ENCODE results near the gene KANK4. TPM values are rescaled to one million over a fixed set of nuclear protein-coding genes. Genes with fewer than 3 reads are reported as not detected.

Gene KANK4
- total and polyA plus RNA-seq, 2 of the 8 experiments (the other 6 are each of a cell fraction or from before 2014, with no cell fraction given), result 0.22 to 0.26 TPM

DNA sequence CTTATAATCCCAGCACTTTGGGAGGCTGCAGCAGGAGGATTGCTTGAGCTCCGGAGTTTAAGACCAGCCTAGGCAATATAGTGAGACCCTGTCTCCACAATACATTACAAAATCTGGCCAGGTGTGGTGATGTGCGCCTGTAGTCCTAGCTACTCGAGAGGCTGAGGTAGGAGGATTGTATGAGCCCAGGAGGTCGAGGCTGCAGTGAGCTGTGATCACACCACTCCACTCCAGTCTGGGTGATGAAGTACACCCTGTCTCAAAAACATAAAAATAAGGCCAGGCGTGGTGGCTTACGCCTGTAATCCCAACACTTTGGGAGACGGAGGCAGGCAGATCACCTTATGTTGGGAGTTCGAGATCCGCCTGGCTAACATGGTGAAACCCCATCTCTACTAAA lies 96.9 kb downstream of the KANK4 start:
- Histone ChIP-seq H3K4ac (replicated peaks; ENCODE audit: insufficient read length, low read depth, low read length) (no peak overlapping the region), H3K56ac (replicated peaks; ENCODE audit: insufficient read length, low read depth, low read length) (no peak overlapping the region), H4K20me1 (replicated peaks in 1 of 2; ENCODE audit: control insufficient read depth in 1 of 2, insufficient read depth in 2 of 2, low read length in 2 of 2) (peaks cover 0 to 1% of the 10 kb centered on the region in 2 experiments), H3K9me3 (ENCODE audit: insufficient read depth in 2 of 2, low read depth in 1 of 2, low read length in 1 of 2) (no peaks in the 10 kb centered on the region), H4K8ac (ENCODE audit: extremely low read depth, insufficient read depth, low read length) (no peak overlapping the region), H2BK120ac (replicated peaks; ENCODE audit: low read depth, low read length) (no peak overlapping the region), H3K36me3 (ENCODE audit: control insufficient read depth in 2 of 4, insufficient read depth in 4 of 4, low read length in 3 of 4) (peaks cover 5 to 45% (median 17%) of the 10 kb centered on the region in 4 experiments), H3K14ac (ENCODE audit: insufficient read length) (no peak overlapping the region), H3K4me3 (ENCODE audit: extremely low read depth in 1 of 4, insufficient read depth in 2 of 4, low read depth in 3 of 4, low read length in 4 of 4) (no peak overlapping the region), H3K79me1 (ENCODE audit: low read depth, low read length) (peaks cover 3% of the 10 kb centered on the region; the same call in 1 of the 2 replicates), H3K27me3 (replicated peaks in 1 of 4; ENCODE audit: control insufficient read depth in 3 of 4, extremely low read depth in 1 of 4, insufficient read depth in 3 of 4, low read length in 3 of 4) (no peaks in the 10 kb centered on the region), H2BK5ac (ENCODE audit: low read depth, low read length) (no peak overlapping the region), H2BK20ac (ENCODE audit: low read length) (no peak overlapping the region), H2AK5ac (ENCODE audit: low read depth, low read length) (no peak overlapping the region), H3K27ac (ENCODE audit: low read depth, low read length) (no peak overlapping the region), H2BK15ac (ENCODE audit: low read length) (no peak overlapping the region), H3K9ac (replicated peaks in 1 of 4; ENCODE audit: extremely low read depth in 1 of 4, low read depth in 3 of 4, low read length in 3 of 4) (no peak overlapping the region), H3K18ac (ENCODE audit: extremely low read depth, low read length) (no peak overlapping the region), H3K23me2 (ENCODE audit: low read depth, low read length) (no peaks in the 10 kb centered on the region), H2BK12ac (ENCODE audit: low read depth, low read length) (no peak overlapping the region), H2AFZ (ENCODE audit: low read length) (no peak overlapping the region), H3K4me2 (ENCODE audit: insufficient read depth in 1 of 2, low read depth in 2 of 2, low read length in 2 of 2) (no peak overlapping the region), H4K91ac (replicated peaks; ENCODE audit: insufficient read length, low read length) (no peak overlapping the region), H3K79me2 (ENCODE audit: control insufficient read depth in 1 of 2, insufficient read depth in 2 of 2, low read length in 2 of 2) (peaks cover 0 to 4% of the 10 kb centered on the region in 2 experiments; a peak in 2 of 4 replicates), H3K23ac (ENCODE audit: insufficient read length) (no peak overlapping the region), H3K4me1 (replicated peaks in 1 of 4; ENCODE audit: control insufficient read depth in 3 of 4, insufficient read depth in 4 of 4, low read length in 3 of 4) (no peaks in the 10 kb centered on the region), H4K5ac (ENCODE audit: insufficient read length, low read depth, low read length) (no peak overlapping the region)
- POLR2A ChIA-PET (ENCODE audit: partially characterized antibody), result interaction anchor here (1.0 to 11.7 kb wide), 7 partner anchors 8 to 49 kb away, joined by 3 to 82 read pairs (median 10); no protein-coding TSS in a partner anchor
- WGBS, 2 experiments (ENCODE audit: extremely low coverage in 1 of 2, insufficient coverage in 1 of 2, insufficient read length in 1 of 2, insufficient replicate concordance in 2 of 2, low coverage in 1 of 2, low lambda C conversion rate in 2 of 2, missing lambda C conversion rate in 1 of 2), result 85% methylated on average over 9 of the region's 9 CpGs; no CpG with 5 or more reads in 1 of the 2 experiments
- DNase-seq (ENCODE audit: low read depth in 1 of 2, low spot score in 2 of 2), result no peak
- CTCF ChIA-PET (ENCODE audit: partially characterized antibody), result interaction anchor here (0.9 to 1.3 kb wide), 2 partner anchors 47 to 51 kb away, joined by 3 to 5 read pairs; no protein-coding TSS in a partner anchor
- no peak for FAIRE-seq
- TF ChIP-seq TBP (IDR thresholded peaks at IDR 0.05; ENCODE audit: low read depth, low read length) (no peak), CREB1 (IDR thresholded peaks at IDR 0.05) (no peak), EZH2 (IDR thresholded peaks at IDR 0.05; ENCODE audit: low read depth, low read length, severe bottlenecking) (no peak), GABPA (IDR thresholded peaks at IDR 0.05; ENCODE audit: borderline replicate concordance, insufficient read depth, low read length) (no peak), SIRT6 (IDR thresholded peaks at IDR 0.05; ENCODE audit: low read length) (no peak), SIN3A (conservative IDR thresholded peaks at IDR 0.05 in 1 of 2, IDR thresholded peaks at IDR 0.05 in 1 of 2; ENCODE audit: low read depth in 1 of 2, low read length in 2 of 2) (no peak), CTBP2 (IDR thresholded peaks at IDR 0.05; ENCODE audit: borderline replicate concordance, insufficient read depth, insufficient read length, low read length) (no peak), RFX5 (IDR thresholded peaks at IDR 0.05; ENCODE audit: borderline replicate concordance, low read depth, low read length) (no peak), TAF1 (IDR thresholded peaks at IDR 0.05; ENCODE audit: low read depth, low read length) (no peak), ZNF274 (IDR thresholded peaks at IDR 0.05; ENCODE audit: borderline replicate concordance, extremely low read depth, low read length) (no peak), YY1 (IDR thresholded peaks at IDR 0.05; ENCODE audit: low read depth, low read length) (no peak), SP2 (IDR thresholded peaks at IDR 0.05; ENCODE audit: low read length) (no peak), TAF7 (optimal IDR thresholded peaks at IDR 0.05; ENCODE audit: borderline replicate concordance, low read depth, low read length) (no peak)
- TF ChIP-seq, protein P1, sequence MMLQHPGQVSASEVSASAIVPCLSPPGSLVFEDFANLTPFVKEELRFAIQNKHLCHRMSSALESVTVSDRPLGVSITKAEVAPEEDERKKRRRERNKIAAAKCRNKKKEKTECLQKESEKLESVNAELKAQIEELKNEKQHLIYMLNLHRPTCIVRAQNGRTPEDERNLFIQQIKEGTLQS (IDR thresholded peaks at IDR 0.05; ENCODE audit: insufficient read depth, low read depth, low read length), result no peak

All from H1 (cell line).